AML-193 (cell line): ENCODE measurements around the gene PCDH18.
"Not testable (repeated sequence)": the region's sequence is repeated elsewhere in the genome, so short reads cannot be mapped to it uniquely, and the experiment has no call there.

ENCODE experiments used
- DNase-seq, 2 experiments: peaks; one replicate each; lab custom pipeline; 2025; lab: John Stamatoyannopoulos, UW

The PCDH18 gene

DNA sequence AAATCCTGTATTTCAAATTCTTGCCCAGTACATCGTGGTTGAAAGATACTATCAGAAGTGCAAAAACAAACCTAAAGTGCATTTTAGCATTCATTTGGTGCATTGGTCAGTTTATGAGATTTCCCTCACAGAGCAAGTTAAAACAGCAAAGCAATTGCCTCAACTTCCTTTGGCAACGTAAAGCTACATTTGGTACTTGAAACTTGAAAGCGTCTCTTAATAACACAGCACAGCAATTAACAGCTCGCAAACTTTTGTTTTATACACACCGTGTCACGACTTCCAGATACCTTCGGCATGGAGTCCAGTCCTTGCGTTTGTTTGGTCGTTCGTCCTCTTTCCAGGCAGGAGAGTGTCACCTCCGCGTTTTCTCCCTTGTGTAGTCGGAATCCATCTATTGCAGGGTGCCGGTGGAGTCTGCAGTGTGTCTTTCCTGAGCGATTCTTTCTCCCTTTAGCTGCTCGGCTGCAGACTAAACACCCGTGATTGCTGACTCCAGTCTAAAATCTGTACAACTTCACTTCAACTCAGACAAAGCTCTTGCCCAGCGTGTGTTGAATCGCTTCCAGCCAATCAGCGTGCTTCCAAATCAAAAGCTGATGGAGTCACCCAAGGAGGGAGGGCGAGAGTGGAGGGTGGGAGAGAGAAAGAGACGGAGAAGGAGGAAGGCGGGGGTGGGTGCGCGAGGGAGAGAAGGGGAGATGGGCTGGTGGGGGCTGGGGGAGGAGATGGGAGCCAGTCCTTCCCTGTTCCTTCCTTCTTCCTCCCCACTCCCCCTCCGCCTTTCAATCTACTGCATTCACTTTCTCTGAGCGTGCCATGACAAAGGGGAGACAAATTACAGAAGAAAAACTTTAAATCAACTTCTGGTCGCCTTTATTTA lies at the start of gene PCDH18:
PCDH18 (minus strand) TSS at position 509 of the 883 bp plus-strand sequence; CDS start at position 103, 406 bp downstream.
- no peak for DNase-seq

- DNase-seq, result no peak
These were observed 44.2 kb upstream of the PCDH18 start for GRCh38 chr4:137576446-137576845.

DNA sequence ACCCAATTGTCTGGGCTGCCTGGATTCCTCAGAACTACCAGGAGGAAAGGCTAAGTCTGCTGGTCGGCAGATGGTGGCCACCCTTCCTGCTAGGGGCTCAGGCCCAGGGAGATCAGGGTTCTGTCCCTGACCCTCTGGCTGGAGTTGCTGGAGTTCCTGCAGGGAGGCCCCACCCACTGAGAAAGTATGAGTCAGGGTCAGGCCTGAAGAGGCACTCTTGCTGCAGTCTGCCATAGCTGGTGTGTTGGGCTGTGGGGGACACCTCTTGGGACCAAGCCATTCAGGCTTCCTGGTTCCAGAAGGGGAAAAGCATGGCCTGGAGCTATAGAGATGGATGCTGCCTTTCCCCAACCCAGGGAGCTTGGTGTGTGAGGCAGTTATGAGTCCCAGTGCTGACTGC lies 40.4 kb upstream of the PCDH18 start:
- DNase-seq, result no peak

DNA sequence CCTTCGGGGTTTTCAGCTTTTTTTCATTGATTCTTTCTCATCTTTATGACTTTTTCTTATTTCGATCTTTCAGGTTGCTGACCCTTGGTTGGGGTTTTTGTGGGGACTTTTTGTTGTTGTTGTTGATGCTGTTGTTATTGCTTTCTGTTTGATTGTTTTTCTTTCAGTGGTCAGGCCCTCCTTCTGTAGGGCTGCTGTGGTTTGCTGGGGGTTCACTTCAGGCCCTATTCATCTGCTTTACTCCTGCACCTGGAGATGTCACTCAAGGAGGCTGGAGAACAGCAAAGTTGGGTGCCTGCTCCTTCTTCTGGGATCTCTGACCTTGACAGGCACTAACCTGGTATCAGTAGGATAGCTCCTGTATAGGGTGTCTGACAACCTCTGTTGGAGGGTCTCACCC lies 39.9 kb upstream of the PCDH18 start:
- DNase-seq, result no peak

GRCh38 chr4:137559801-137560200 lies 27.5 kb upstream of the PCDH18 start:
- no peak for DNase-seq

DNA sequence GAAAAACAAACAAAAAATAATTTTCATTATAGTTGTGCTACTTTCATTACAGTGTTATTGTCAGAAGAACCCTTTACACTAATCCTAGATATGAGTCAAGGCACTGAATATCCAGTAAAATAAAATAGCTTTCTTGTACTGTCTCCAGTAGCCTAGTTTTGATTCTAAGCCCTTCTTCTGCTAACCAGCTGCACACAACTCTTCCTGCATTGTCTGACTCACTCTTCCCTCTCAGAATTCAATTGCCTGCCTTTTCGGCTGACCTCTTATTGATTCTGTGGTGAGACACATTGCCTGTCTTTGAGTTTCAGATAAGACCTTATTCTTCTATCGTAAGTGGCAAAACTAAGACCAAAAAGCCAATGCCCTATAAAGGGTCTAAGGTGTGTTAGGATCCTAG lies 26.7 kb upstream of the PCDH18 start:
- DNase-seq, result no peak

- DNase-seq, result no peak
These were observed 13.2 kb upstream of the PCDH18 start for GRCh38 chr4:137545461-137545861.

DNA sequence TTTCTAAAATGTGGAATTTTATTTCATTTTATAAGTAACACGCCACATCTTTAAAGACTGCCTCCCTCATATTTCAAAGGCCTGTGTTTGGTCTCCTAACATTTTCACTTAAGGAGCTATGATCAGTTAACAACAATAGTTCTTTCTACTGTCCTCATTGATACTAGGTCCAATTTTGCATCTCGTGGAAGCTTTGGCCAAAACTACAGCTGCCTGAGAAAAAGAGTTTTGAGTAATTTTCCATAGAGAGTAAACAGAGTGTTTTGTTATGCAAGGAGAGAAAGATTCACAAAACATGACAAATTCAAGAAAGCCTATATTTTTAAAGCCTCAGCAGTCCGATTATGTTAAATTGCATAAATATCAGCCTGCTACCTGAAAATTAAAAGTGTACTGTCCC lies 11.4 kb upstream of the PCDH18 start:
- no peak for DNase-seq

DNA sequence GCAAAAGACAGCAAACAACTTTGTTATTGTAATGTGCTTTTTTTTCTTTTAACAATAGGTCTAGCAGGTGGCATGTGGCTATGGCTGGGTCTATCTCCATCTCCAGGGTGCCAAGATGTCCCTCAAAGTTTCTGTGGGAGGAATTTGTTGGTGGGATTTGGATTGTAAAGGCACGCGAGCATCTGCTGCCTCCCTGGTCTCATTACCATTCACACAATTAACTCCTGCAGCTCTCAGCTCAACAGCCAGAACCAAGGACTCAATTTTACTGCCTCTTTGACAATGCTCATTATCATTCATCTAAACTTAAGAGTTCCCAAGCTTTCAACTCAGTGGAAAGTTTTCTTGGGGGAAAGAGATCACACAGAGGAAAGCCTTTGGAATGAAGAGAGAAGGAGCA lies 10.9 kb upstream of the PCDH18 start:
- DNase-seq, result no peak

DNA sequence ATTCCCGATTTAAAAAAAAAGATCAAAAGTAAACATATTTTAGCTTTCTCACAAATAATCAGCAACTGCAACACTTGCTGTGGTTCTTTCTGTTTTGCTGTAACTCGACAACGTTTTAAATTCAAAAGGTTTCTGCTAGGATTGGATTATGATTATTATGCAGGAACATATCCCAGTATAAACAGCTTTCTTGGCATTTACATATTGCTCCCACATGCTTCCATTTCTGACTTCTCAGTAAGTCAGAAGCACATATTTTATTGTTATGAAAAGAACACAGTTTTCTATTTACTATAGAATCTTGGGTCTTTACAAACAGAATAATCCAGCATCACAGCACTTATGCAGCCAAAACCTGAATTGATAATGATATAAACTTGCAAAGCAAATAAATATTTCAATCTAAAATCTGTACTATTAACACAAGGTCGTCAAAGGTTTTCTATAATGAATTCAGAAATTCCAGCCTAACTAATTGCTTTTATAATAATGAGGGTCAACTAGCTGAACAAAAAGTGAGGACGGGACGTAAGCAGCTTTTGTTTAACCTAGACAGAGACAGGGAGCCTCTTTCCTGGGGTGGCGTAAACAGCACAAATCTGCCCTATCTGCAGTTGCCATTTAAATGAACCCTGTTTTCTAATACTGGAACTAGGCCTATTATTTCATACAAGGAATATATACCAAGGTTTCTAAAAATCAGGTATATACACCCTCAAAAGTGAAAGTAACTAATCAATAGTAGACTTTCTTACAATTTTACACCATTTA lies 9.8 kb upstream of the PCDH18 start:
- DNase-seq, result no peak

DNA sequence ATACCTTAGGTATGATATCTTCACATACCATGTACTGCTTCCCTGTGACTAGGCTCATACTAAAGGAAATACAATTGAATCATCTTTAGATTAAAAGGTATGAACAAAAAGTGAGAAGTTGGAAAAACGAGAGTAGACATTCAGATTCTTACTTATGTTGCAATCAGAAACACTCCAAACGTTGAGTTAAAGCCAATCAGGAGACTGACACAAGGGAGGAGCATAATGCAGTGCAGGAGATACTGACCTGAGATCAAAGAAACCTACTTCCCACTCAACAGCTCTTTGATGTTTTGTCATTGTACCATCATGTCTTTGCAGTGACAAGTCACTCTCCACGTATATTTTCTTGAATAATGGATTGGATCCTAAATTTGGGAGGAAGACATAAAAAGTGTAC lies 8.9 kb upstream of the PCDH18 start:
- no peak for DNase-seq

DNA sequence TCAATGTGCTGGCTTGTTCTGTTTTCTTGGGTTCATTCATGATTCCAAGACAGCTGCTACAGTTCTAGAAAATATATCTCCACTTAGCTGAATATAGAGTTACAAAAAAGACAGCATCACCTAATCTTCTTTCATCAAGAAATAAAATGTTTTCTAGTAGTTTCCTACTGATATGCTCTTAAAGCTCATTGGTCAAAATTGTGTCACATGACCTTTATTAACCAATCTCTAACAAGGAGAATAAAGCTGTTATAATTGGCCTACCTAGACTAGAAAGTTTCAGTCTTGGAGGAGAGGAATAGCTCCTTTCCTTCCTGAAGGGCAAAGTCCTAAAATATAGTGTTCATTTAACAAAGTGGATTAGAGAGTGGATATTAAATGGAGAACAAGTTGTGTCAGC lies 8.1 kb upstream of the PCDH18 start:
- DNase-seq, result no peak

- DNase-seq, result no peak
These were observed 6.2 kb upstream of the PCDH18 start for GRCh38 chr4:137538526-137538925.

DNA sequence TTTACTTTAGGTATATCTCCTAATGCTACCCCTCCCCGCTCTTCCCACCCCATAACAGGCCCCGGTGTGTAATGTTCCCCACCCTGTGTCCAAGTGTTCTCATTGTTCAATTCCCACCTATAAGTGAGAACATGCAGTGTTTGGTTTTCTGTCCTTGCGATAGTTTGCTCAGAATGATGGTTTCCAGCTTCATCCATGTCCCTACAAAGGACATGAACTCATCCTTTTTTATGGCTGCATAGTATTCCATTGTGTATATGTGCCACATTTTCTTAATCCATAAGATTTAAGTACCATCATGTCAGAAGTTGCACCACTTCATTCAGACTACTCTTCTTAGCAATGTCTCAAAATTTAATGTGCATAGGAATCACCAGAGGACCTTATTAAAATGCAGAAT lies 5.5 kb upstream of the PCDH18 start:
- not testable (repeated sequence) for DNase-seq

GRCh38 chr4:137536789-137537561 lies 4.7 kb upstream of the PCDH18 start:
- DNase-seq, result no peak

GRCh38 chr4:137535718-137536117 lies 3.4 kb upstream of the PCDH18 start:
- no peak for DNase-seq

DNA sequence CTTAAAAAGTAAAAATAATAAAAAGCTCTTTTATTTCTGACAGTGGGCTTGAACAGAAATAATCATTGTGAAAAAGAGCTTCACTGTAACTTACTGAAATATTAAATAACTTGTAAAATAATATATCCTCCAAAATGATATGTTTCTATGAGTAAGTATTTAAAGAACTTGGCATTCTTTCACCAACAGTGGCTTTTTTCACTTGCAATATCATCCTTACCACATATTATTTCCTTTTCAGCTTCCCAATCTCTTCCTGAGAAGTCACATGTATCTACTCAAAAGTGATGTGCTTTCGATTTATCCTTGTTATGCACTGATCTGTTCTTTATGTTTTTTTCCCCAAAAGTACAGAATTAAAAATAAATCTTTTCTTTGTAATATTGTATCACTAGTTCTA lies 2.2 kb upstream of the PCDH18 start:
- no peak for DNase-seq

GRCh38 chr4:137533855-137534254 lies 1.6 kb upstream of the PCDH18 start:
- no peak for DNase-seq

GRCh38 chr4:137532869-137533236 lies 559 bp upstream of the PCDH18 start:
- no peak for DNase-seq

DNA sequence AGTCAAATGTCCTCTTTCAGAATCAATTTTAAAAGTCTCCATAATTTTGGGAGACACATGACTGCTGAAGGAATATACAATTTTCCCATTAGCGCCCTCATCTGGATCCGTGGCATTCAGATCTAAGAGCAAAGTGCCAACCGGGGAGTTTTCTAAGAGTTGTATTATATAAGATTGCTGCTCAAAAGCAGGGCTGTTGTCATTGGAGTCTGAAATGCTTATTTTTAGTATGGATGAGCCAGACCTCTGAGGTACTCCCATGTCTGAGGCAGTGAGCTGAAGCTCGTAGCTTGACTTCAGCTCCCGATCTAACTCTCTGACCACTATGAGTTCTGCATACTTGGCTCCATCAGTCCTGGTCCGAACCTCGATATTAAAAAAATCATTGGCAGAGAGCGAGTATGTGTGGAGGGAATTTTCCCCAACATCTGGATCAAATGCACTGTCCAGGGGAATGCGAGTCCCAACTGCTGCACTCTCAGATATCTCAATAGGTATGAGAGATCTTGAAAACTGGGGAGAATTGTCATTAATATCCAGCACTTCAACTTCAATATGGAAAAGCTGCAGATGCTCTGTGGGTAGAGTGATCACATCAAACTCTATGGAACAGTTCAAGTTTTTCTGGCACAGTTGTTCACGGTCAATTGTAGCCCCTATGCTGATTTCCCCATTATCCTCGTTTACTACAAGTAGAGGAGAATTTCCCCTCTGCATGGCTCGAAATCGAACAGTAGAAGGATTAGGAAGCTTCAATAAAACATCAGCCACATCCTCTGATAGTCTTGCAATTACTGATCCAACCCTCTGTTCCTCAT lies 917 bp downstream of the PCDH18 start:
- DNase-seq, result no peak

DNA sequence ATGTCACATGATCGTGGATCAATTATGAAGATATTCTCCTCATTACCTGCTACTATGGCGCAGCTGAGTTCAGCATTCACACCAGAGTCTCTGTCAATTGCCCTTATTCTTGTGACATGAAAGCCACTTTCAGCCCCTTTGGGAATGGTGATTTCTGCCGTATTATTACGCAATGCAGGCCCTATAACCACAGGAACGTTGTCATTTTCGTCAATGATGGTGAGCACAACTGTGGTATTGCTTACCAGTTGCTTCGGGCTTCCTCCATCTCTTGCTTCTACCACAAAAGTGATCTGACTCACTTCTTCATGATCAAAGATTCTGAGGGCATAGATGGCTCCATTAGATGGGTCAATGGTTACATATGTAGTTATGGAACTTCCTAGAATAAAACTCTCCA lies 2.1 kb downstream of the PCDH18 start:
- no peak for DNase-seq

DNA sequence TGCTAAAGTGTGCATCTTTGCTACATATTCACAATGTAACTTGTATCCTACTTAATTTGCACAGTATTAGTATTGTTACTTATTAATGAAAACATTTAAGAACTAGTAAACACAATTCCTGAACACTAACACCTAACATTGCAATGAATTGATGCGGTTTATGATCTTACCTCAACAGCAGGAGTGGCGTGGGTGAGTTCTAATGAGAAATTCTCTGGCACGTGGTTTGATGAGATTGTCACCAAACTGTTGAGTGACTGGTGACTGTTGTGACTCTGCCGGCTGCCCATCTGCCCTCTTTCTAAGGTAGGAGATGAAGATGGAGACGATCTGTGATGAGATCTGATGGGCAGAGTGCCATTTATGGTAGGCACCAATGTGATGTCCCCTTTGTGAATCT lies 2.9 kb downstream of the PCDH18 start:
- no peak for DNase-seq
